Right atrium auricular region (tissue), 2 donors: ENCODE measurements around the gene LGALS3BP. TPM values are rescaled to one million over a fixed set of nuclear protein-coding genes. Genes with fewer than 3 reads are reported as not detected.
"Not testable (repeated sequence)": the region's sequence is repeated elsewhere in the genome, so short reads cannot be mapped to it uniquely, and the experiment has no call there.

ENCODE experiments used
- DNase-seq: peaks from one replicate; pipeline ENCODE4 v3.0.0-alpha.2; 2019; ENCODE audit warnings: low spot score
- H3K27ac ChIP-seq, 2 donors: fragments of 200-600 bp; sonication (generic); 1 replicate in 1 of 2; 2 replicates in 1 of 2; pipeline ENCODE4 v1.5.1; 2016 to 2019
- H3K27me3 ChIP-seq, 2 donors: fragments of 200-600 bp; sonication (generic); one replicate each; pipeline versions ENCODE4 v1.5.1 to v1.6.0; 2017 to 2019
- H3K36me3 ChIP-seq: fragments of 200-600 bp; sonication (generic); one replicate; pipeline ENCODE4 v1.5.1; 2016
- H3K4me1 ChIP-seq, 2 donors: fragments of 200-600 bp; sonication (generic); one replicate each; pipeline versions ENCODE4 v1.5.1 to v1.6.0; 2017 to 2019
- H3K4me3 ChIP-seq, 2 donors: fragments of 200-600 bp; sonication (generic); 1 replicate in 1 of 2; 2 replicates in 1 of 2; pipeline ENCODE4 v1.5.1; 2017 to 2019; ENCODE audit warnings: mild to moderate bottlenecking in 1 of 2, moderate library complexity in 1 of 2
- H3K9me3 ChIP-seq, 2 donors: fragments of 200-600 bp; sonication (generic); one replicate each; pipeline ENCODE4 v1.5.1; 2019
- CTCF ChIP-seq, 2 donors: fragments of 200-600 bp; sonication (generic); IDR thresholded peaks; one replicate each; pipeline ENCODE4 v1.5.1; 2019; ENCODE audit warnings: antibody characterized with exemption in 2 of 2
- total RNA-seq, 2 donors: library from RNA; depleted of rRNA; stranded (reverse); fragments of >200 nt; gene quantifications; one replicate each; pipeline ENCODE4 v1.1.0, GENCODE V29; 2016

Gene LGALS3BP
- total RNA-seq, 2 donors from 2014 or later = 488 to 733 TPM

- Histone ChIP-seq H3K27ac (no peak overlapping the region), H3K4me3 (no peak overlapping the region), H3K27me3 (no peaks in the 10 kb centered on the region), H3K9me3 (peaks cover 0 to 15% of the 10 kb centered on the region in 2 donors), H3K36me3 (no peaks in the 10 kb centered on the region), H3K4me1 (no peaks in the 10 kb centered on the region)
- no peak for TF ChIP-seq CTCF (IDR thresholded peaks at IDR 0.05)
- DNase-seq = no peak
Observed at GRCh38 chr17:78946131-78946530, 33.6 kb downstream of the LGALS3BP start.

DNA sequence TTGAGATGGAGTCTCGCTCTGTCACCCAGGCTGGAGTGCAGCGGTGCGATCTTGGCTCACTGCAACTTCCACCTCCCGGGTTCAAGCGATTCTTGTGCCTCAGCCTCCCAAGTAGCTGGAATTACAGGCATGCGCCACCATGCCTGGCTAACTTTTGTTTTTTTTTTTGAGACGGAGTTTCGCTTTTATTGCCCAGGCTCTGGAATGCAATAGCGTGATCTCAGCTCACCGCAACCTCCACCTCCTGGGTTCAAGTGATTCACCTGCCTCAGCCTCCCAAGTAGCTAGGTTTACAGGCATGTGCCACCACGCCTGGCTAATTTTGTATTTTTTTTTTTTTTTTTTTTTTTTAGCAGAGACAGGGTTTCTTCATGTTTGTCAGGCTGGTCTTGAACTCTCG, 34.3 kb downstream of the LGALS3BP start:
- DNase-seq, H3K9me3 ChIP-seq, H3K36me3 ChIP-seq, H3K27me3 ChIP-seq, H3K27ac ChIP-seq, H3K4me1 ChIP-seq, H3K4me3 ChIP-seq: not testable (repeated sequence)

GRCh38 chr17:78944956-78945355, 34.8 kb downstream of the LGALS3BP start:
- no peak overlapping the region for H3K27ac ChIP-seq
- H3K4me3 ChIP-seq = no peak overlapping the region
- peaks cover 0 to 3% of the 10 kb centered on the region in 2 donors for H3K9me3 ChIP-seq
- peaks cover 0 to 10% of the 10 kb centered on the region in 2 donors for H3K4me1 ChIP-seq
- no peak for DNase-seq
- no peaks in the 10 kb centered on the region for H3K36me3 ChIP-seq
- H3K27me3 ChIP-seq = no peaks in the 10 kb centered on the region
- no peak for TF ChIP-seq CTCF (IDR thresholded peaks at IDR 0.05)

GRCh38 chr17:78944026-78944425, 35.7 kb downstream of the LGALS3BP start:
- Histone ChIP-seq H3K27ac (no peak overlapping the region), H3K36me3 (no peaks in the 10 kb centered on the region), H3K4me1 (peaks cover 0 to 18% of the 10 kb centered on the region in 2 donors), H3K27me3 (no peaks in the 10 kb centered on the region), H3K4me3 (no peak overlapping the region), H3K9me3 (no peaks in the 10 kb centered on the region)
- TF ChIP-seq CTCF (IDR thresholded peaks at IDR 0.05) = no peak
- no peak for DNase-seq

- TF ChIP-seq CTCF (IDR thresholded peaks at IDR 0.05) = no peak
- no peaks in the 10 kb centered on the region for H3K36me3 ChIP-seq
- no peaks in the 10 kb centered on the region for H3K27me3 ChIP-seq
- no peaks in the 10 kb centered on the region for H3K9me3 ChIP-seq
- no peak for DNase-seq
- H3K4me3 ChIP-seq = no peak overlapping the region
- no peak overlapping the region for H3K27ac ChIP-seq
- peaks cover 0 to 20% of the 10 kb centered on the region in 2 donors for H3K4me1 ChIP-seq
Observed at GRCh38 chr17:78940708-78941107, 39.0 kb downstream of the LGALS3BP start.

DNA sequence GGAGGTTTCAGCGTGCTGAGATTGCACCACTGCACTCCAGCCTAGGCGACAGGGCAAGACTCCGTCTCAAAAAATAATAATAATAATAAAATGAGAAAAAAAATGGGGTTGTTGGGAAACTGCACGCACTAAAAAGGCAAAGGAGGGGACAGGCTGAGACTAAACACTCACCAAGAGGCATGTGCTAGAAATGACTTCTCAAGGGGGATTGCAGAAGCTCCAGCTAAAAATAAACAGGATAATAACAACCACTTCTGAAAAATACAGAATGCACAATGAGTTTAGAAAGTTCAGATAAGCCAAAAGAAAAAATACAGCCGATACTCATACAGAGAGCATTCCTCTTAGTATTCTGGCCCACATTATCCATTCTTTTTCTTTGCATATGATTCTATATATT, 39.5 kb downstream of the LGALS3BP start:
- Histone ChIP-seq H3K9me3 (no peaks in the 10 kb centered on the region), H3K36me3 (no peaks in the 10 kb centered on the region)
- DNase-seq = no peak

More for the DNA sequence above, 39.5 kb downstream of the LGALS3BP start:
- H3K4me3 ChIP-seq = no peak overlapping the region
- no peak overlapping the region for H3K27ac ChIP-seq
- no peaks in the 10 kb centered on the region for H3K27me3 ChIP-seq
- no peak for TF ChIP-seq CTCF (IDR thresholded peaks at IDR 0.05)
- H3K4me1 ChIP-seq = peaks cover 0 to 24% of the 10 kb centered on the region in 2 donors
